ENCODE results near the gene EIF4A2. TPM values are rescaled to one million over a fixed set of nuclear protein-coding genes. Genes with fewer than 3 reads are reported as not detected.

EIF4A2 gene
- total RNA-seq, 1 donor from 2014 or later = 468 TPM

- Histone ChIP-seq H3K27ac (replicated peaks) (no peak overlapping the region), H3K9me3 (replicated peaks) (no peaks in the 10 kb centered on the region), H3K36me3 (no peaks in the 10 kb centered on the region), H3K27me3 (ENCODE audit: low read depth) (peaks cover 22% of the 10 kb centered on the region), H3K4me1 (no peaks in the 10 kb centered on the region), H3K4me3 (no peak overlapping the region)
- no peak for DNase-seq
- no peak for TF ChIP-seq CTCF (IDR thresholded peaks at IDR 0.05; ENCODE audit: borderline replicate concordance)
- intact Hi-C loops (cut with micrococcal nuclease) = no loop called here
These were observed 24.0 kb upstream of the EIF4A2 start for GRCh38 chr3:186759231-186759930.

GRCh38 chr3:186760141-186760833 is 23.1 kb upstream of the EIF4A2 start:
- H3K4me1 ChIP-seq = no peaks in the 10 kb centered on the region
- peaks cover 22% of the 10 kb centered on the region for H3K27me3 ChIP-seq (ENCODE audit: low read depth)
- H3K4me3 ChIP-seq = no peak overlapping the region
- no peaks in the 10 kb centered on the region for H3K9me3 ChIP-seq (replicated peaks)
- H3K36me3 ChIP-seq = no peaks in the 10 kb centered on the region
- no peak overlapping the region for H3K27ac ChIP-seq (replicated peaks)
- DNase-seq = no peak
- no peak for TF ChIP-seq CTCF (IDR thresholded peaks at IDR 0.05; ENCODE audit: borderline replicate concordance)
- intact Hi-C loops (cut with micrococcal nuclease) = no loop called here

GRCh38 chr3:186760897-186761447 is 22.4 kb upstream of the EIF4A2 start:
- Histone ChIP-seq H3K4me3 (no peak overlapping the region), H3K27me3 (ENCODE audit: low read depth) (peaks cover 17% of the 10 kb centered on the region)
- intact Hi-C loops (cut with micrococcal nuclease) = no loop called here

GRCh38 chr3:186772281-186772694 is 11.1 kb upstream of the EIF4A2 start:
- Histone ChIP-seq H3K27ac (replicated peaks) (peak overlapping the region; percentile 57), H3K36me3 (no peaks in the 10 kb centered on the region)
- DNase-seq = no peak

More at GRCh38 chr3:186760897-186761447, 22.4 kb upstream of the EIF4A2 start:
- Histone ChIP-seq H3K27ac (replicated peaks) (no peak overlapping the region), H3K9me3 (replicated peaks) (no peaks in the 10 kb centered on the region), H3K4me1 (no peaks in the 10 kb centered on the region), H3K36me3 (no peaks in the 10 kb centered on the region)
- DNase-seq = no peak
- no peak for TF ChIP-seq CTCF (IDR thresholded peaks at IDR 0.05; ENCODE audit: borderline replicate concordance)

More at GRCh38 chr3:186772281-186772694, 11.1 kb upstream of the EIF4A2 start:
- intact Hi-C loops (cut with micrococcal nuclease) = no loop called here
- peak overlapping the region; percentile 69 for H3K4me3 ChIP-seq
- no peak for TF ChIP-seq CTCF (IDR thresholded peaks at IDR 0.05; ENCODE audit: borderline replicate concordance)
- H3K9me3 ChIP-seq (replicated peaks) = no peaks in the 10 kb centered on the region
- peaks cover 13% of the 10 kb centered on the region for H3K4me1 ChIP-seq
- H3K27me3 ChIP-seq (ENCODE audit: low read depth) = no peaks in the 10 kb centered on the region

Data from left ventricle myocardium inferior (tissue), 1 donor.